B cell (primary cell): ENCODE results near the gene RNPEPL1. TPM values are rescaled to one million over a fixed set of nuclear protein-coding genes. Genes with fewer than 3 reads are reported as not detected.

Experiments used
- ATAC-seq: fragments of 200-7000 bp; cut with Tn5 transposase; one replicate; pipeline ENCODE4 v1.10.0; 2021; ENCODE audit warnings: low read depth, mild to moderate bottlenecking, moderate number of reproducible peaks, moderate library complexity
- CTCF ChIA-PET: fragments of 350-600 bp; sonication (Branson Sonifier 250); formaldehyde crosslinking; loops from one replicate; lab custom pipeline; 2021; ENCODE audit warnings: antibody characterized with exemption, inconsistent platforms; lab: Charles Lee
- POLR2A ChIA-PET: fragments of 350-600 bp; sonication (Branson Sonifier 250); formaldehyde crosslinking; loops from one replicate; lab custom pipeline; 2021; ENCODE audit warnings: antibody characterized with exemption; lab: Charles Lee
- DNase-seq: peaks from one replicate; pipeline ENCODE4 v3.0.0; 2013
- H2AFZ ChIP-seq: 2 replicates; pipeline ENCODE4 v1.6.1; 2012; ENCODE audit warnings: mild to moderate bottlenecking, low read depth, low read length; ENCODE audit not compliant: insufficient read depth, poor library complexity, severe bottlenecking
- H3K27ac ChIP-seq, 2 donors: 1 replicate in 1 of 2; 2 replicates in 1 of 2; pipeline ENCODE4 v1.5.1; 2012 to 2013; ENCODE audit warnings: low read length in 2 of 2, mild to moderate bottlenecking in 2 of 2, moderate library complexity in 1 of 2
- H3K27me3 ChIP-seq, 4 experiments: fragments of 200-600 bp in 1 of 4; sonication (generic) in 1 of 4; replicated peaks in 1 of 4; 1 replicate in 2 of 4; 2 replicates in 2 of 4; pipeline versions ENCODE4 v1.6.1 to v1.7.0; 2013 to 2016; ENCODE audit warnings: low read length in 3 of 4, mild to moderate bottlenecking in 2 of 4, mixed read lengths in 1 of 4, moderate library complexity in 1 of 4; ENCODE audit not compliant: insufficient read depth in 4 of 4, control insufficient read depth in 3 of 4; ENCODE audit errors: control extremely low read depth in 1 of 4
- H3K36me3 ChIP-seq, 2 experiments: replicated peaks in 1 of 2; 1 replicate in 1 of 2; 2 replicates in 1 of 2; pipeline versions ENCODE4 v1.6.1 to v1.7.1; 2013; ENCODE audit warnings: low read length in 1 of 2; ENCODE audit not compliant: insufficient read depth in 2 of 2, control insufficient read depth in 1 of 2; ENCODE audit errors: control extremely low read depth in 1 of 2, extremely low read depth in 1 of 2
- H3K4me1 ChIP-seq, 2 donors: fragments of 200-600 bp in 1 of 2; sonication (generic) in 1 of 2; 1 replicate in 1 of 2; 2 replicates in 1 of 2; pipeline versions ENCODE4 v1.5.1 to v1.6.1; 2013 to 2017; ENCODE audit warnings: low read length in 2 of 2; ENCODE audit not compliant: control insufficient read depth in 2 of 2, insufficient read depth in 2 of 2
- H3K4me2 ChIP-seq: replicated peaks from 2 replicates; pipeline ENCODE3; 2012; ENCODE audit warnings: mild to moderate bottlenecking, low read depth, low read length; ENCODE audit not compliant: poor library complexity, severe bottlenecking
- H3K4me3 ChIP-seq, 5 experiments: fragments of 200-600 bp in 1 of 5; sonication (generic) in 1 of 5; 1 replicate in 3 of 5; 2 replicates in 2 of 5; pipeline versions ENCODE4 v1.5.1 to v1.7.0; 2011 to 2016; ENCODE audit warnings: low read length in 4 of 5, mild to moderate bottlenecking in 4 of 5, low read depth in 2 of 5, control low read depth in 1 of 5, moderate library complexity in 1 of 5; ENCODE audit not compliant: insufficient read depth in 1 of 5; ENCODE audit errors: control extremely low read depth in 1 of 5, extremely low read depth in 1 of 5
- H3K79me2 ChIP-seq: fragments of 200-600 bp; sonication (generic); one replicate; pipeline ENCODE4 v1.6.0; 2016; ENCODE audit warnings: low read length; ENCODE audit not compliant: control insufficient read depth, insufficient read depth
- H3K9ac ChIP-seq: fragments of 200-600 bp; sonication (generic); 2 replicates; pipeline ENCODE4 v1.6.1; 2017; ENCODE audit warnings: mild to moderate bottlenecking, low read length, moderate library complexity
- H3K9me3 ChIP-seq, 3 donors: one replicate each; pipeline versions ENCODE4 v1.6.1 to v1.7.1; 2013; ENCODE audit warnings: low read length in 2 of 3; ENCODE audit not compliant: control insufficient read depth in 2 of 3, insufficient read depth in 1 of 3; ENCODE audit errors: control extremely low read depth in 1 of 3
- H4K20me1 ChIP-seq: 2 replicates; pipeline ENCODE4 v1.6.0; 2012; ENCODE audit warnings: mild to moderate bottlenecking, low read length; ENCODE audit not compliant: insufficient read depth, control insufficient read depth, poor library complexity, severe bottlenecking
- H3K27ac Mint-ChIP-seq: one replicate; pipeline ENCODE4 v1.8.0; 2021; ENCODE audit warnings: mixed read lengths
- H3K27me3 Mint-ChIP-seq: one replicate; pipeline ENCODE4 v1.8.0; 2021; ENCODE audit warnings: mixed read lengths
- H3K4me1 Mint-ChIP-seq: one replicate; pipeline ENCODE4 v1.8.0; 2021; ENCODE audit warnings: mixed read lengths
- H3K4me3 Mint-ChIP-seq: one replicate; pipeline ENCODE4 v1.8.0; 2021; ENCODE audit warnings: mixed read lengths
- H3K9me3 Mint-ChIP-seq: one replicate; pipeline ENCODE4 v1.8.0; 2022; ENCODE audit warnings: mixed read lengths; ENCODE audit not compliant: insufficient read depth
- CTCF ChIP-seq: fragments of 200-600 bp; IDR thresholded peaks from one replicate; pipeline ENCODE4 v1.8.0; 2022; ENCODE audit warnings: antibody characterized with exemption, mild to moderate bottlenecking
- EZH2 ChIP-seq: IDR thresholded peaks from 2 replicates; pipeline ENCODE4 v1.6.1; 2012; ENCODE audit warnings: borderline replicate concordance, low read depth, mild to moderate bottlenecking, moderate library complexity, low read length; ENCODE audit not compliant: insufficient read depth, poor library complexity, severe bottlenecking
- WGBS: methylation state at CpG from one replicate; pipeline ENCODE4 v1.1.5; 2013; ENCODE audit warnings: missing lambda C conversion rate; ENCODE audit not compliant: insufficient coverage; 5-methylcytosine and 5-hydroxymethylcytosine counted together
- intact Hi-C: fragments of 100-400 bp; cut with micrococcal nuclease; formaldehyde crosslinking; loops from one replicate; pipeline ENCODE4 v1.10.0; 2022
- polyA plus RNA-seq: library from polyadenylated mRNA; depleted of rRNA; stranded (reverse); fragments of >200 nt; gene quantifications from 2 replicates; pipeline ENCODE4 v1.2.3, GENCODE V29; 2012
- total RNA-seq, 2 donors: library from RNA; stranded (reverse); fragments of 120-200 nt in 1 of 2; gene quantifications; 1 replicate in 1 of 2; 2 replicates in 1 of 2; pipeline versions ENCODE4 v1.2.3 to v1.2.4, GENCODE V29; 2013 to 2022

RNPEPL1 gene
- total and polyA plus RNA-seq, 2 donors (not counting 1 experiment from before 2014, with no cell fraction given), result 103 to 109 TPM

GRCh38 chr2:240622060-240622411, 53.8 kb downstream of the RNPEPL1 start:
- ATAC-seq (no peak), DNase-seq (no peak)
- Histone ChIP-seq H3K4me3 (peak overlapping the region in 1 of 5 experiments; percentile 35), H3K27ac (peak overlapping the region in 1 of 2 donors; percentile 34), H3K9ac (peak overlapping the region; percentile 53), H3K4me2 (peak overlapping the region; percentile 67), H3K9me3 (peaks cover 0 to 8% (median 3%) of the 10 kb centered on the region in 3 donors), H3K36me3 (no peaks in the 10 kb centered on the region), H3K79me2 (no peaks in the 10 kb centered on the region), H4K20me1 (no peaks in the 10 kb centered on the region), H3K27me3 (peaks cover 0 to 10% (median 3%) of the 10 kb centered on the region in 4 experiments), H2AFZ (no peak overlapping the region), H3K4me1 (peaks cover 41 to 48% of the 10 kb centered on the region in 2 donors)
- CTCF ChIA-PET, result no interaction called here
- no peak overlapping the region for H3K27ac Mint-ChIP-seq
- H3K4me1 Mint-ChIP-seq, result peaks cover 11% of the 10 kb centered on the region
- H3K9me3 Mint-ChIP-seq, result no peaks in the 10 kb centered on the region
- peaks cover 15% of the 10 kb centered on the region for H3K27me3 Mint-ChIP-seq
- POLR2A ChIA-PET, result no interaction called here
- WGBS, result 88% methylated on average over 8 of the region's 9 CpGs
- H3K4me3 Mint-ChIP-seq, result no peak overlapping the region
- intact Hi-C loops, result no loop called here
- TF ChIP-seq EZH2, result no peak

GRCh38 chr2:240622531-240623235, 54.4 kb downstream of the RNPEPL1 start:
- H3K79me2 ChIP-seq, result no peaks in the 10 kb centered on the region
- peaks cover 0 to 6% (median 2%) of the 10 kb centered on the region in 3 donors for H3K9me3 ChIP-seq
- peak overlapping the region; percentile 67 for H3K4me2 ChIP-seq
- TF ChIP-seq EZH2 (no peak), CTCF (no peak)
- Mint-ChIP-seq H3K4me3 (no peak overlapping the region), H3K4me1 (peaks cover 11% of the 10 kb centered on the region), H3K27ac (no peak overlapping the region), H3K9me3 (no peaks in the 10 kb centered on the region), H3K27me3 (peaks cover 15% of the 10 kb centered on the region)
- H3K4me3 ChIP-seq, result peak overlapping the region in 1 of 5 experiments; percentile 33
- no peaks in the 10 kb centered on the region for H4K20me1 ChIP-seq
- H3K27ac ChIP-seq, result no peak overlapping the region
- no peaks in the 10 kb centered on the region for H3K36me3 ChIP-seq
- CTCF ChIA-PET, result no interaction called here
- H2AFZ ChIP-seq, result no peak overlapping the region
- 17% methylated on average over 36 of the region's 37 CpGs for WGBS
- DNase-seq (peak; percentile 54), ATAC-seq (no peak)
- peaks cover 41 to 48% of the 10 kb centered on the region in 2 donors for H3K4me1 ChIP-seq
- POLR2A ChIA-PET, result no interaction called here
- intact Hi-C loops, result no loop called here
- H3K27me3 ChIP-seq, result peaks cover 0 to 10% (median 3%) of the 10 kb centered on the region in 4 experiments
- H3K9ac ChIP-seq, result peak overlapping the region; percentile 26
